Kidney (tissue), 14 donors: ENCODE results near the gene ZNF236. TPM values are rescaled to one million over a fixed set of nuclear protein-coding genes. Genes with fewer than 3 reads are reported as not detected.

Experiments
- DNase-seq, 5 donors: peaks; one replicate each; pipeline ENCODE4 v3.0.0-alpha.2; 2013 to 2020
- FAIRE-seq: peaks from 2 replicates; lab custom pipeline; 2012; peaks lifted over from hg19 to GRCh38; lab: Jason Lieb, UNC
- H3K27ac ChIP-seq, 2 donors: one replicate each; pipeline ENCODE4 v1.7.0; 2013; ENCODE audit warnings: low read depth in 2 of 2, low read length in 2 of 2, inconsistent platforms in 1 of 2
- H3K27me3 ChIP-seq: one replicate; pipeline ENCODE4 v1.7.1; 2013; ENCODE audit warnings: low read length, inconsistent platforms; ENCODE audit not compliant: control insufficient read depth, insufficient read depth
- H3K36me3 ChIP-seq, 3 donors: one replicate each; pipeline versions ENCODE4 v1.7.0 to v1.7.1; 2013; ENCODE audit warnings: low read length in 3 of 3, control low read depth in 1 of 3, inconsistent platforms in 1 of 3; ENCODE audit not compliant: insufficient read depth in 3 of 3, control insufficient read depth in 2 of 3
- H3K4me1 ChIP-seq, 3 donors: one replicate each; pipeline versions ENCODE4 v1.7.0 to v1.7.1; 2013; ENCODE audit warnings: low read length in 3 of 3, inconsistent platforms in 1 of 3, low read depth in 1 of 3; ENCODE audit not compliant: control insufficient read depth in 2 of 3, insufficient read depth in 2 of 3
- H3K4me3 ChIP-seq, 3 donors: one replicate each; pipeline versions ENCODE4 v1.7.0 to v1.8.1; 2013; ENCODE audit warnings: low read length in 3 of 3, control low read depth in 1 of 3, inconsistent platforms in 1 of 3
- H3K9ac ChIP-seq, 3 donors: one replicate each; pipeline versions ENCODE4 v1.7.0 to v1.7.1; 2013; ENCODE audit warnings: low read length in 3 of 3, control low read depth in 1 of 3, inconsistent platforms in 1 of 3
- H3K9me3 ChIP-seq, 3 donors: one replicate each; pipeline versions ENCODE4 v1.7.0 to v1.7.1; 2013; ENCODE audit warnings: low read length in 3 of 3, control low read depth in 1 of 3, inconsistent platforms in 1 of 3; ENCODE audit not compliant: control insufficient read depth in 2 of 3, insufficient read depth in 1 of 3
- CTCF ChIP-seq: IDR thresholded peaks from 3 replicates; pipeline ENCODE4 v1.5.1; 2012; ENCODE audit warnings: mild to moderate bottlenecking, moderate library complexity, borderline replicate concordance; ENCODE audit not compliant: insufficient read depth; ENCODE audit errors: extremely low read depth
- intact Hi-C: fragments of 100-400 bp; cut with DNase I; formaldehyde crosslinking; loops from one replicate; pipeline ENCODE4 v1.11.1; 2022
- polyA plus RNA-seq: library from polyadenylated mRNA; stranded (reverse); fragments of 350-450 nt; fragmentation: Illumina TruSeq; extraction: RNeasy Lipid Tissue Mini Kit (QIAGEN cat#74804); gene quantifications from one replicate; pipeline ENCODE4 v1.2.3, GENCODE V29; 2014; ENCODE audit warnings: low read depth, low replicate concordance; ENCODE audit not compliant: insufficient read depth
- total RNA-seq: library from RNA; stranded (reverse); fragmentation: NEBNext Ultra II Directional; extraction: Animal tissue kit (Norgen Biotek cat#: 25700); gene quantifications from one replicate; pipeline ENCODE4 v1.2.1, GENCODE V29; 2021
- donor health status: control.
- donor health status: control.
- donor health status: control.
- donor health status: control.
- donor health status: control.
- donor health status: DM: yes; HTN: yes; CAD: no.
- donor health status: Normal renal cell carcinoma (clear cell type).

Gene ZNF236
- total and polyA plus RNA-seq, 2 donors from 2014 or later, result 1.1 to 18.6 TPM

- Histone ChIP-seq H3K4me1 (no peaks in the 10 kb centered on the region), H3K27ac (no peak overlapping the region), H3K9me3 (no peaks in the 10 kb centered on the region), H3K4me3 (no peak overlapping the region), H3K27me3 (no peaks in the 10 kb centered on the region), H3K9ac (no peak overlapping the region), H3K36me3 (peaks cover 0 to 21% (median 7%) of the 10 kb centered on the region in 3 donors)
- intact Hi-C loops, result no loop called here
- TF ChIP-seq CTCF, result no peak
- DNase-seq (no peak), FAIRE-seq (no peak)
Measured at GRCh38 chr18:76936877-76937276, 114.5 kb downstream of the ZNF236 start.

DNA sequence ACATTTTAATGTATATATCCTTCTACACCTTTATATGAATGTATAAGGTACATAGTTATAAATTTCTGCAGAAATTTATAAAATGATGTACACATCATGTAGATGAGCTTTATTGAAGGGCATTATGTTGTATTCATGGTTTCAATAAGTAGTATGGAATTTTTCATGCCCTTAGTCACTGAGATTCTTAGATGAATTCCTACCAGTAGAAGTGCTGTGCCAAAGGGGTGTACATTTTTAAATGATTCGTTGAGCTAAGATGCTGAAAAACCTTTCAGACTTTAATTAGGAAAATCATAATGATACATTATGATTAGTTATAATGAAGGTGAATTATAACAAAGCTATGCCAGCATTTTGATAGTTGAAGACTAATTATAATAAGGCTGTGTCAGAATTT lies 115.2 kb downstream of the ZNF236 start:
- Histone ChIP-seq H3K27me3 (no peaks in the 10 kb centered on the region), H3K27ac (no peak overlapping the region), H3K36me3 (peaks cover 0 to 21% (median 7%) of the 10 kb centered on the region in 3 donors), H3K4me3 (no peak overlapping the region), H3K9ac (no peak overlapping the region), H3K9me3 (no peaks in the 10 kb centered on the region), H3K4me1 (no peaks in the 10 kb centered on the region)
- intact Hi-C loops, result no loop called here
- DNase-seq (no peak), FAIRE-seq (no peak)
- no peak for TF ChIP-seq CTCF

GRCh38 chr18:76938619-76939018 lies 116.3 kb downstream of the ZNF236 start:
- intact Hi-C loops, result no loop called here
- H3K36me3 ChIP-seq, result peaks cover 0 to 21% (median 7%) of the 10 kb centered on the region in 3 donors

More at GRCh38 chr18:76938619-76939018, 116.3 kb downstream of the ZNF236 start:
- no peaks in the 10 kb centered on the region for H3K27me3 ChIP-seq
- H3K9ac ChIP-seq, result no peak overlapping the region
- no peaks in the 10 kb centered on the region for H3K9me3 ChIP-seq
- H3K4me1 ChIP-seq, result no peaks in the 10 kb centered on the region
- FAIRE-seq, result no peak
- H3K27ac ChIP-seq, result no peak overlapping the region
- no peak for DNase-seq
- H3K4me3 ChIP-seq, result no peak overlapping the region
- no peak for TF ChIP-seq CTCF
